GM19452 (cell line): ENCODE measurements around the gene RAD54L.
"Not testable (repeated sequence)": the region's sequence is repeated elsewhere in the genome, so short reads cannot be mapped to it uniquely, and the experiment has no call there.

ENCODE experiments used
- ATAC-seq: cut with Tn5 transposase; IDR thresholded peaks from one replicate; pipeline ENCODE4 v1.9.1; 2021; ENCODE audit not compliant: unreplicated experiment

Gene RAD54L

DNA sequence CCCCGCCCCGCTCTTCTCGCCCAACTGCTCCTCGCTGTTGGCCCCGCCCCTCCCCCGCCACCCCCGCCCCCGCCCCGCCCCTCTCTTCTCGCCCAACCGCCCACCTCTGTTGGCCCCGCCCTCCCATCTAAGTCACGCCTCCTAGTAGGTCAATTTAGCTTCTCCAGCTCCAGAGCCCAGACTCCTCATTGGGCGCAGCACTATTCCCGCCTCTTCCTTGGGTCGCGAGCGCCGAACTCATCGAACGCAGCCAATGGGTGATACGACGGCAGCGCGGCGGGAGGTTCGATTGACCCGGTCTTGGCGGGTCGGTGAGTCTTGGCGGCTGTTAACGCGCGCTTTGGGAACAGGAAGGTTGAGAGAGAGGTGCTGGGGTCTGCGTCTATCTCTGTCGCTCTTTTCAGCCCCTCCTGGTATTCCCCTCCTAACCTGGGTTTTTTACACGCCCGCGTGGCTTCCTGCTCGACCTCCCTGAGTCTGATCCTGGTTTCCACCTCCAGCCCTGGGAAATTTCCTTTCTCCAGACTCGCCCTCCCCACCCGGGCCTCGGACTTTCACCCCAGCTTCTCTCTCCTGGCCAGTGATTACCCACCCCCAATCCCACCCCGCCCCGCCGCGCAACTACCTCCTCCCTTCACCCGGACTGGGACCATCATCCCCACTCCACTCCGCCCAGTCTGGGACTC is at the start of gene RAD54L:
Gene RAD54L, plus strand, starts transcription at position 328 of the 686 bp plus-strand sequence. CDS start 643 bp downstream, outside the sequence.
- peak; percentile 92 for ATAC-seq

DNA sequence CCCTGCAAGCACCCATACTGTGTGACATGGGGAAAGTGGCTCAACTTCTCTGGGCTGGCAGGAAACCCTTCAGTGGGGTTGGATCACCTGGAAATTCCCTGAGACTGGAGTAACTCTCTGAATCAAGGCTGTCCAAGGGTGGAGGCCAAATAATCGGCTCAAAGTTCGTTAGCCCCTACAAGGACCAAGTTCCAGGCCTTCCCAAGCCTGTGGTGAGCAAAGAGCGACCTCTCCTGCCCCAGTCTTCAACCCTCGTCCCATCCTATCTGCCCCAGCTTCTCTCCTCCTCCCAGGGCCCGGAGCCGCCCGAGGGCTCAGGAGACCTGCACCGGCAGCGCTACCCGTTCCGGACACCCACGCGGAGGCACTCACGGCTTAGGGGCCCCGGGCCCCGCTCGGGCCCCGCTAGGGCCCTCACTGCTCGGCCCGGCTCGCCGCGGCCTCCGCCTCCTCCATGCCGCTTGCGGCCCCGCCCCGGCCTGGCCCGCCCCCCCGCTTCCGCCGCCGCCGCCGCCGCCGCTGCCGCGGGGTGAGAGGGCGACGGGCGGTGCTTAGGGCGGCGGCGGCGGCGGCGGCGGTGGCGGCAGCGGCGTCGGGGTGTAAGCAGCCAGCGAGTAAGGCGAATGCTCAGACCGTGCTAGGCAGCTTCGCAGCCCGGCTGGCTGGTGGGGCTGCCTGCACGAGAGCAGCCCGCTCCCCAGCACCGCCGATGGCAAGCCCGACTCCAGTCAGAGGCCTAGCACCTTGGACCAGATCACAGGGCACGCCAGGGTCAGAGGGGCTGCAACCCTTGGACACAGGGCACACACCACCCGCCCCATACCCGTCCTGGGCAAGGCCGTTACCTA is 49.4 kb upstream of the RAD54L start, which contains the start of gene POMGNT1:
Gene POMGNT1, minus strand, starts transcription at position 471 of the 848 bp plus-strand sequence. CDS start 613 bp downstream, outside the sequence.
- peak; percentile 86 for ATAC-seq

DNA sequence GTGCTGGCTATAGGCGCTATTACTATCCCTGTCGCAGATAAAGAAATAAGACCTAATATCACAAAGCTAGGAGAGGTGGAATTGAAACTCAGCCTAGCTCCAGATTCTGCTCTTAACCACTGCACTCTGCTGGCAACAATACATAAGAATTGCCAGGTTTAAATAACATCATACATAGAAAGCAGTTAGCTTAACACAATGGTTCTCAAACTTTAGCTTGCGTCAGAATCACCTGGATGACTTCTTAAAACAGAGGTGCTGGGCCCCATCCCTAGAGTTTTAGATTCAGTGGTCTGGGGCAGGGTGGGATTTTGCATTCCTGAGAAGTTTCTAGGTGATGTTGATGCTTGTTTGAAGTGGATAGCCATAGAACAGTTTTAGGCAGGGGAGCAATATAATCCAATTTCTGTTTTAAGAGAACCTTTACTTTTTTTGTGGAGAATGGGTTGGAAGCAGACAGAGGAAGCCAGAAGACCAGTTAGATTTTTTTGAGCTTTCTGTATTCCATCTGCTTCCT is 48.3 kb upstream of the RAD54L start:
- ATAC-seq, result no peak

DNA sequence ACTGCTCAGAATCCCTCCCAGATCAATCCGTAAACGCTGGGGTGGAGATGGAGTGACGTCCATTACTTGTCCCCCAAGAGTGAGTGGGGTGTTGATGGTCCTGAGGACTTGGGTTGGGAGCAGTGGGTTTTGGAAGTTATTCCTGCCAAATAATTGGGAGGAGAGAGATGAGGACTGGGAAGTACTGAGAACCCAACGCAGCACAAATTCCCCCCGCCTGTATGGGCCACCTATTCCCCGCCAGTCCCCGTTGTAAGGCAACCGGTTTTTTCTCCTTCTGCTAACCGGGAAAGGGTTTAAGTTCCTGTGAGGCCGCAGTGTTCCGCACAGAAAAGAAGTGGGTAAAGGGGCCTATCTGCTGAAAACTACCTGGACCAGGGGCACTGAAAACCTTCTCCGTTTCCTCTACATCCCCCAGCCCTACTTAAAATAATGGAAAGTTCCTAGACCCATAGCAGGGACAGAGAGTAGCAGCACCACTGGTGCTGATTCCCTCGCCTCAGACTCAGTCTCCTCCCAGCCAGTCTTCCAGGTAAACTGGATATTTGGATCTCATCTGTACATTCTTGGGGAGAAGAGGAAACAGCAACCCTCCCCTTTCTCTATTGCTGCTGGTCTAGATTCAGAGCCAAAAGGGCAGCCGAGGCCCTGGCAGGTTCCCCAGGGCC is 43.7 kb upstream of the RAD54L start:
- ATAC-seq, result no peak

DNA sequence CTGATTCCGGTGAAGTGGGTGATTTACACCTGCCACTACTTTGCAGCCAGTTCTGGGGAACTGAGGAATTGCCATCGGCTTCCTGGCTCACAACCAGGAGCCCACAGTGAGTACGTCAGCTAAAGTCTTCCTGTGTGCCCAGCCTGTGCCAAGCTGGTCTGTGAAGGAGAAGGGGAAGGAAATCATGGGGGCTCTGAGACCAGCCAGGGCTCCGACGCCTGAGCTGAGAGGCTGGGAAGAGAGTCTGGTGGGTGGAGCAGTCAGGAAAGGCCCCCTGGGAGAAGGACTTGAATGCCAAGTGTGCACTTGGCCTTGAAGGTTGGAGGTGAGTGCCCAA is 43.2 kb upstream of the RAD54L start:
- no peak for ATAC-seq

DNA sequence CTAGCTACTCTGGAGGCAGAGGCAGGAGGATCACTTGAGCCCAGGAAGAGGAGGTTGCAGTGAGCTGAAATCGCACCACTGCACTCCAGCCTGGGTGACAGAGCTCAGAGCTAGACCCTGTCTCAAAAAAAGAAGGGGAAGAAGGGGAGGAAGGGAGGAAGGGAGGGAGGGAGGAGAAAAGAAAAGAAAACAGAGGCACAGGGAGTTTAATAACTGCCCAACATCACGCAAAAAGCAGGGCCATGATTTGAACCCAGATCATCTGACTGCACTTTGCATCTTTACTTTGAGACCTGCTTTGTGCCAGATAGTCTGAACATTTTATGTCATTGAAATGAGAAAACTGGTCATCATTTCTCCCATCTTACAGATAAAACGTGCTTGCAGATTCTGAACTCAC is 42.4 kb upstream of the RAD54L start:
- no peak for ATAC-seq

DNA sequence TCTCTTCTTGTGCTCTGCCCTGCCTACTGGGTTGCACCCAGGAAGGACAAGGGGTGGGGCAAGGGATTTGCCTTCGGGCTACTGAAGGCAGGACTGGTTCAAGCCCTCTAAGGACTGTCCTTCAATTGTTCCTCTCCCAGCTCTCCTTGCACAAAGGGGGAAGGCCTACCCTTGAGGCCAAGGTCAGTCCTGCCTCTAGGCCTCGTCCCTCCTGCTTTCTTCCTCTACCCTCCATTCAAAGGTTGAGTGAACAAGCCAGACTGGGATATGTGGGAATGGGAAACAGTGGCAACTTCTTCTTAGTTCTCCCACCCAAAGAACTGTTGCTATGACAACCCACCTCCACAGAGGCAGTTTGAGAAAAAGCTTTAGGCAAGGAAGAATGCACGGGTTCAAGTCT is 41.8 kb upstream of the RAD54L start:
- no peak for ATAC-seq

DNA sequence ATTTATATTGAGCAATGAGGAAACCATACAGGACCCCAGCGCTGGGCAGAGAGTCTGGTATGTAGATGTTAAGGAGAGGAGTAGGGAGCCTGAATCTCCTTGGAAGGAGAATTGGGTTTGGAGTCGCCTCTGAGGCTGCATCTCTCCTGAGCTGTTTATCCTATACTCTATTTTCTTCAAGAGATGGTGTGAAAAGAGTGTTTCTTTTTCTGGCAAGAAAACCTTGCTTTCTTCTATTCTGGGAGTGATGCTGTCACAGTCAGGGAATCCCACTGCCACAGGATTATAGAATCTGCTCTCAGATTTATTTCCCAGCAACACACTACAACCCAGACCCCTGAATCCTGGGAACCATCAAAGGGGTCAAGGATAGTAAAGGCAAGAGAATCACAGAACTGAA is 41.2 kb upstream of the RAD54L start:
- ATAC-seq, result no peak

DNA sequence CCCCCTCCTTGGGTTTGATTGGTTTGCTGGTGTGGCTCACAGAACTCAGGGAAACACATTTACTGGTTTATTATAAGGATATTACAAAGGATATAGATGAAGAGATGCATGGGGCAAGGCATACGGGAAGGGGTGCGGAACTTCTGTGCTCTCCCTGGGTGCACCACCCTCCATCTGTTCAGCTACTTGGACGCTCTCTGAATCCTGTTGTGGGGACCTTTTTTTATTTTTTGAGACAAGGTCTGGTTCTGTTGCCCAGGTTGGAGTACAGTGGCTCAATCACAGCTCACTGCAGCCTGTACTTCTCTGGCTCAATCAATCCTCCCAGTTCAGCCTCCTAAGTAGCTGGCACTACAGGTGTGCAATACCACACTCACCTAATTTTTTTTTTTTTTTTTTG is 37.0 kb upstream of the RAD54L start:
- no peak for ATAC-seq

DNA sequence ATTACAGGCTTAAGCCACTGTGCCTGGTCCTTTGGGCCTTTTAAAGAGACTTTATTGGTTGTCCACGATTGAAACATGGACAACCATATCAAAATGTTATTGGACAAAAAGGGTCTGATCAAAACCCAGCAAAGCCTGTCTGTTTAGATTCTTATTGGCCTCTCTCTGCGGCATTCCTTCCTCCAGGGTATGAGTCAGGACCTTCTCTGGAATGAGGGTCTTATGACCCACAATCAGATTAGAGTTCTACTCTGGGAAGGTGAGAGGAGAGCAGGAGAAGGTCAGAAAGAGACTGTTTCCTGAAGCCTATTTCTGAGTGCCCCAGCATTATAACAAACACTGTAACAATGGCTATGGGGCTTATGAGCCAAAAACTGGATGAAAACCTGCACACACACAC is 36.5 kb upstream of the RAD54L start:
- ATAC-seq, result no peak

DNA sequence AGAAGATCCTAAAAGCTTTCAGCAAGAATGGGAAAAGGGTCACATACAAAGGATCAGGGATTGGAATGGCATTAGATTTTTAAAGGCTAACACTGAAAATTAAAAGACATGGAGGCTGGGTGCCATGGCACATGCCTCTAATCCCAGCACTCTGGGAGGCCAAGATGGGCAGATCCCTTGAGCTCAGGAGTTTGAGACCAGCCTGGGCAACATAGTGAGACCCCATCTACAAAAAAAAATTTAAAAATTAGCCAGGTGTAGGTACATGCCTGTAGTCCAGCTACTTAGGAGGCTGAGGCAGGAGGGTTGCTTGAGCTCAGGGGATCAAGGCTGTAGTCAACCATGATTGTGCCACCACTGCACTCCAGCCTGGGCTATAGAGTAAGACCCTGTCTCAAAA is 32.1 kb upstream of the RAD54L start:
- ATAC-seq, result no peak

DNA sequence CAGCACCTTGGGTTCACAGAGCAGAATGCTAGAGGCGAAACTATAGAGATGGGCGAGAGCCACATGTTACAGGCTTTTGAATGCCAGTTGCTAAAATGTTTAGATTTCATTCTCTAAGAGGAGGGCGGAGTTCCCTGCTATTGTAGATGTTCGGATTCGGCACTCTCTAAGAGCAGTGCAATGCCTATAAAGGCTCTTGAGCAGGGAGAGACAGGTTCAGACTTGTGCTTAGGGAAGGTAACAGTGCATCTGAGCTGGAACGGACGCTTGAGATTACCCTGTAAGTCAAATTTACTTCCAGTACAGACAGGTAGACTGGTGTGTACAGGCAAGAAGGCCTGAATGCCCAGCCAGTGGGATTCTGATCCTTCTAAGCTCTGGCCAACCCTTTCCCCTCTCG is 29.1 kb upstream of the RAD54L start:
- no peak for ATAC-seq

DNA sequence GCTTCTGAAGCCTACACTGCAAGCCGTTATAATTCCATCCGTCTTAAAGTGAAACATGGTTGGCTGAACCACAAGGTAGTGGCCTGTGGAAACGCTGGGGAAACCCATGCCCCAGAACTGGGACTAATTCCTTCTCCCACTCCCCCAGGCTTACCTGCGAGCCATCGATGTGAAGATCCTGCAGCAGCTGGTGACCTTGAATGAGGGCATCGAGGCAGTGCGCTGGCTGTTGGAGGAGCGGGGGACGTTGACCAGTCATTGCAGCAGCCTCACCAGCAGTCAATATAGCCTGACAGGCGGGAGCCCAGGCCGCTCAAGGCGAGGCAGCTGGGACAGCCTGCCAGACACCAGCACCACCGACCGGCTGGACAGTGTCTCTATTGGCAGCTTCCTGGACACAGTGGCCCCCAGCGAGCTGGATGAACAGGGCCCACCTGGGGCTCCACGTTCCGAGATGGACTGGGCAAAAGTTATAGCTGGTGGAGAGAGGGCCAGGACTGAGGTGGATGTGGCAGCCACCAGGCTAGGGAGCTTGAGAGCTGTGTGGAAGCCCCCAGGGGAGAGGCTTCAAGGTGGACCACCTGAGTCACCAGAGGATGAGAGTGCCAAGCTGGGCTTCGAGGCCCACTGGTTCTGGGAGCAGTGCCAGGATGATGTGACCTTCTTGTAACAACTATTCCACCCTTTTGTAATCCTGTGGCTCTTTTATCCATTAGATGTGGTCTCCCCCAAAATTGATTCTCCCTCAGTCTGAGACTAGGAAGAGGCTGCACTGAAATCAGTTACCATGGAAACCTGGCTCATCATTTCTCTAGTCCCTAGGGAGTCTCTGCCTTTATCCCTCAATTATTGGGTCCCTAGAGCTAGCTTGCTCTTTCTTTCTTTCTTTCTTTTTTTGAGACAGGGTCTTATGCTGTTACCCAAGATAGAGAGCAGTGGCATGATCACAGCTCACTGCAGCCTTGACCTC is 27.7 kb upstream of the RAD54L start:
- no peak for ATAC-seq

DNA sequence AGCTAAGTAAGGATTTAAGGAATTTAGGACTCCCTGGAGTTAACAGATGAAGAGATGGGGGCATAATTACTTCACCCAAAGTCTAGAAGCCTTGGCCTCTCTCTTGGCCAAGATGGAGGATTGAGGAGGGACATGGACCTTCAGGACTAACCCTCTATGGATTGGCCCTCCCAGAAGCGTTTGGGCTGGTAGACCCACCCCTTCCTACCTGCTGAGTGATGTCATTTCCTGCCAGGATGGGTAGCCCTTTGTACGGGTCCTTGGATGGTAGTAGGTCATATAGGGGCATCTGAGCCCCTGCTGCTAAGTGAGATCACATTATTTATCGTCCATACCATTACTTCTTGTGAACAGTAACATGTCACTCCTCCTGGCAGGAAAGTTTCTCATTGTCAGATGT is 26.8 kb upstream of the RAD54L start:
- ATAC-seq, result no peak

DNA sequence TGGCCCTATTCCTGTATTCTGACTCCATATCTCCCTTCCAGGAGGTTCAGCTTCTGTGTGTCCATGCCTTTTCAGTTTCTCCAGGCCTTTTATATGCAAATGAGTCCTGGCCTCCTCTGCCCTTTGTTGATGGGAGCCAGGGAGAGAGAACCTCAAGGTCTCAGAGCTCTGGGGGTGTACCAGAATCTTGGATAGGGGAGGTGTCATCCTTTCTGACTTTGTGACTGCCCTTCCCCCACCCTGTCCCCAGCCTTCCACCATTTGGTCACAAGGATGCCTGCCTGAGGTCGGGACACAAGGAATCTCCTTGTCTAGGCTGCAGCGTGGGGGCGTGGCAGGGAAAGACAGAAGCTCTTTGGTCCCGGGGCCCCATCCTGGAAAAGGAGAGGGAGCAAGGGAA is 25.8 kb upstream of the RAD54L start:
- ATAC-seq, result no peak

DNA sequence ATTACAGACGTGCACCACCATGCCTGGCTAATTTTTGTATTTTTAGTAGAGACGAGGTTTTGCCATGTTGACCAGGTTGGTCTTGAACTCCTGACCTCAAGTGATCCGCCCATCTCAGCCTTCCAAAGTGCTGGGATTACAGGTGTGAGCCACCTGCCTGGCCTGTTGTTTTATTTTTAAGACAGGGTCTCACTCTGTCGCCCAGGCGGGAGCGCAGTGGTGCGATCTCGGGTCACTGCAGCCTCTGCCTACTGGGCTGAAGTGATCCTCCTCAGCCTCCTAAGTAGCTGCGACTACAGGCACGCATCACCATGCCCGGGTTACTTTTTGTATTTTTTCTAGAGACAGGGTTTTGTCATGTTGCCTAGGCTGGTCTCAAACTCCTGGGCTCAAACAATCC is 24.5 kb upstream of the RAD54L start:
- not testable (repeated sequence) for ATAC-seq

DNA sequence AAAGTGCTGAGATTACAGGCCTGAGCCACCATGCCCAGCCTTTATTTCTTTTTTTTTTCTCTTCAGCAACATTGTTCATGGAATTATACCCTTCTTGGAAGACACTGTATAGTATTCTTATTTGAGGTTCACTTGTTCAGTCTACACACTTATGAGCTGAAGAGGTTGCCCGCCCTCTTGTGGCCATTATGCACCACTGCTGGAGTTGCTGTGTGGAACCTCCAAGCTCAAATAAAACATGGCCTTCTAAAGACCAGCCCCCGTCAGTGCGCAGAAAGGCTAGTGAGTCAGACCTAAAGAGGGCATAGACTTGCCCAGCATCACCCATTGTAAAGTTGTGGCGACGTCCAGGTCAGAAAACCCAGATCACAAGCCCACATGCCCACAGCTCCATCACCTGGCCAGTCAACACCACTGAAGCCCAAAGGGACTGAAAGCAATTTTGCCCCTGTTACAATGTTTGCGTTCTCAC is 24.1 kb upstream of the RAD54L start:
- ATAC-seq, result no peak

DNA sequence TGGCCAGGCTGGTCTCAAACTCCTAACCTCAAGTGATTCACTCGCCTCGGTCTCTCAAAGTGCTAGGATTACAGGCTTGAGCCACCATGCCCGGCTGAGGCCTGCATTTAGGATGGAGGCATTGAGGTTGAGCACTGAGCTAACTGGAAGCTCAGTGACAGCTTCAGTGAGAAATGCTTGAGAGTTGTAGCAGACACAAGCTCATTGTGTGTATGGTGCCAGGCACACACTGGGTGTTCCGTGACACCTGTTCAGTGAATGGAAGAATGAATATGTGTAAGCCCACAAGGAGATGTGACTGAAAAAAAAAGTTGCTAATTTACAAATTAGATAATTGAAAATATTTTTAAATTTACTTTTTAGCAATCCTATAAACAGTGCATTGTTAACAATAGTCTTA is 22.6 kb upstream of the RAD54L start:
- ATAC-seq, result no peak

DNA sequence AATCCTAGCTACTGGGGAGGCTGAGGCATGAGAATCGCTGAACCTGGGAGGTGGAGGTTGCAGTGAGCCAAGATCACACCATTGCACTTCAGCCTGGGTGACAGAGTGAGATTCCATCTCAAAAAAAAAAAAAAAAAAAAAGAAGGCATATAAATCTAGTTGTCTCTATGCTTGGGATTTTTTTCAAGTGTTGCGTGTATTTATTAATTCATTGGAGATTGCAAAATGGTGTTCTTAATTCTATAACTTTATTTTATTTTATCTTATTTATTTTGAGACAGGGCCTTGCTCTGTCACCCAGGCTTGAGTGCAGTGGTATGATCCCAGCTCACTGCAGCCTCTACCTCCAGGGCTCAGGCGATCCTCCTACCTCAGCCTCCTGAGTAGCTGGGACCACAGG is 16.3 kb upstream of the RAD54L start:
- not testable (repeated sequence) for ATAC-seq

DNA sequence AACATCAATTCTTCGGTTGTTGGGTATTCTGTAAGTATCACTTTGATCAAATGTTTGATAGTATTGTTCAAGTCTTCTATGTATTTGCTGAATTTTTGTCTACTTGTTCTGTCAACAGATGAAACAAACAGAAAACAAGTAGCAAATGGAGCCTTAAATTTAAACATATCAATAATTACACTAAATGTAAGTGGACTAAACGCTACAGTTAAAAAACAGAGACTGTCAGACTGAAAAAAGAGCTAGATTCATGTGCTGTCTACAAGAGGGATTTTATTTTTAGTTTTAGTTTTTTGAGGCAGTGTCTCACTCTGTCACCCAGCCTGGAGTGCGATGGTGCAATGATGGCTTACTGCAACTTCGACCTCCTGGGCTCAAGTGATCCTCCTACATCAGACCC is 10.7 kb upstream of the RAD54L start:
- ATAC-seq, result no peak
